HG03159 (cell line): ENCODE measurements around the gene GSTO2.

Experiments
- ATAC-seq: cut with Tn5 transposase; IDR thresholded peaks from one replicate; pipeline ENCODE4 v1.9.1; 2021; ENCODE audit warnings: mild to moderate bottlenecking, moderate library complexity; ENCODE audit not compliant: unreplicated experiment

Gene GSTO2

DNA sequence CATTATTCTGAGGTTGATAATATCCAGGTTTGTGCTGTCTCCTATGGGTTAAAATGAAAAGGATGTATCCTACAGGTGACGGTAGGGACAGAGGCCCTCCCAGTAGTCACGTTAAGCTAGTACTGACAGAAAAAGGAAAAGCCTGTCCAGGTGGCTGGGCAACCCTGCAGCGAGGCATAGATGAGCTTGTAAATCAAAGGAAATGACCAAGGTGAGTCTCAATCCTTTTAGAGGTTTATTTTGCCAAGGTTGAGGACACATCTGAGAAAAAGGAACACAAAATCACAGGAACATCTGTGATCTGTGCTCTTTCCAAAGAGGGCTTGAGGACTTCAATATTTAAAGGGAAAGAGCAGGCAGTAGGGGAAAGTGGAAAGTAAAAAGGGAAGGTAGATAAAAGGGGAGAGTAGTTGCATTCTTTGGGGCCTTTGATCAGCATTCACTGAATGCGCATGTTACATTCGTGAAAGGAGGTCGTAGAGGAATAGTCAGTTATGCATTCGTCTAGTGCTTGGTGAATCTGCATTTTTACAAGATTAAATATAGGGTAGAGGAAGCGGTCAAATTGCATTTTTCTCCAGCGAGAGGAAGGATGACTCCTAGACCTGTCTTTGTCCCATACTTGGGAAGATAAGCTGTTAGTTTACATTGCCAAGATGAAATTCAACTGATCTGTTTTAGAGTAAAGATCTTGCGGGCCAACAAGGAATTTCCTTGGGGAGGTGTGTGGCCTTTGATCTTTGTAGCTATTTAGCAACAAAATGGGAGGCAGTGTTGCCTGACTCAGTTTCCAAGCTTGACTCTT, 15.2 kb upstream of the GSTO2 start:
- ATAC-seq, result no peak

- peak; percentile 69 for ATAC-seq
Measured at GRCh38 chr10:104254493-104255310, 14.3 kb upstream of the GSTO2 start, which contains the start of gene GSTO1. Gene GSTO1, plus strand, starts transcription at chr10:104254892. Its CDS starts 37 bp downstream, at chr10:104254929.

GRCh38 chr10:104255311-104255981, 13.5 kb upstream of the GSTO2 start:
- ATAC-seq, result no peak

GRCh38 chr10:104256335-104256961, 12.5 kb upstream of the GSTO2 start:
- no peak for ATAC-seq

GRCh38 chr10:104257235-104257634, 11.7 kb upstream of the GSTO2 start:
- ATAC-seq, result no peak

GRCh38 chr10:104258209-104258608, 10.8 kb upstream of the GSTO2 start:
- no peak for ATAC-seq

DNA sequence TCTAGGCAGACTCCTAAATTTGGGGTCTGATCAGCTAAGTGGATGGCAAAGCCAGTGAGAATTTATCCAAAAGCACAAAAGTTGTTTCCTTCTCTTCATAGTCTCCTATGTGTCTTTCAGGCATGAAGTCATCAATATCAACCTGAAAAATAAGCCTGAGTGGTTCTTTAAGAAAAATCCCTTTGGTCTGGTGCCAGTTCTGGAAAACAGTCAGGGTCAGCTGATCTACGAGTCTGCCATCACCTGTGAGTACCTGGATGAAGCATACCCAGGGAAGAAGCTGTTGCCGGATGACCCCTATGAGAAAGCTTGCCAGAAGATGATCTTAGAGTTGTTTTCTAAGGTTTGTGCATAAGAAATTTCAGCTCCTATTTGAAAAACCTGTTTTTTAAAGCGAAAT, 9.5 kb upstream of the GSTO2 start:
- ATAC-seq, result no peak

GRCh38 chr10:104259999-104260774, 8.8 kb upstream of the GSTO2 start:
- ATAC-seq, result no peak

DNA sequence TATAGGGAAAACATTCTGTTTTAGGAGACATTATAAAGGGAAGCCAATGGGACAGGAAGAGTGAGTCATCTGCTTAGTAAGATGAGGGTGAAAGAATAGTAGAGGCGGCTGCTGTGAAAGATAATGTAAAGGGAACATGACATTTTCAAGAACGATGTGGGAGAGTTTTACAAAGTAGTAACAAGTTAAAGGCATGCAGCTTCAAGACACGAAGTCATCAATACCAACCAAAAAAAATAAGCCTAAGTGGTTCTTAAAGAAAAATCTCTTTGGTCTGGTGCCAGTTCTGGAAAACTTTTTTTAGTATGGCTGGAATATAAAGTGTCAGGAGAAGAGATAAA, 8.2 kb upstream of the GSTO2 start:
- no peak for ATAC-seq

DNA sequence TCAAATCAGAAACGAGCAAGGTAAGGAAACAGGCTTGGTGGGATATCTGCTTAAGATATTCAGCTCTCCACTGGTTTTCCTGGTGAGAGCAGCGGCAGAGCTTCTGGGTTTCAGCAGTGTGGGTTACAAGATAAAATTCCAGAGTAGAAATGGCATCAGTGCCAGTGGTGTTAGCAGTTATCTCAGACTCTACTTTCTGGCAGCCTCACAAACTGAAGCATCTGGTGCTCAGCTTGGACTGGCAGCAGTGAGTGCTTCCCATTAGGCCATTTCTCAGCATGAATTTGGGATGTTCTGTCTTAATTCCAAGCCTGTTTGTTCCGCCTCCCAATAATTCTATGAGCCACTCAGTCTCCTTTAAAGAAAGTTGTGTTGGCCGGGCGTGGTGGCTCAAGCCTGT, 6.9 kb upstream of the GSTO2 start:
- no peak for ATAC-seq

GRCh38 chr10:104264783-104265182, 4.2 kb upstream of the GSTO2 start:
- ATAC-seq, result no peak

DNA sequence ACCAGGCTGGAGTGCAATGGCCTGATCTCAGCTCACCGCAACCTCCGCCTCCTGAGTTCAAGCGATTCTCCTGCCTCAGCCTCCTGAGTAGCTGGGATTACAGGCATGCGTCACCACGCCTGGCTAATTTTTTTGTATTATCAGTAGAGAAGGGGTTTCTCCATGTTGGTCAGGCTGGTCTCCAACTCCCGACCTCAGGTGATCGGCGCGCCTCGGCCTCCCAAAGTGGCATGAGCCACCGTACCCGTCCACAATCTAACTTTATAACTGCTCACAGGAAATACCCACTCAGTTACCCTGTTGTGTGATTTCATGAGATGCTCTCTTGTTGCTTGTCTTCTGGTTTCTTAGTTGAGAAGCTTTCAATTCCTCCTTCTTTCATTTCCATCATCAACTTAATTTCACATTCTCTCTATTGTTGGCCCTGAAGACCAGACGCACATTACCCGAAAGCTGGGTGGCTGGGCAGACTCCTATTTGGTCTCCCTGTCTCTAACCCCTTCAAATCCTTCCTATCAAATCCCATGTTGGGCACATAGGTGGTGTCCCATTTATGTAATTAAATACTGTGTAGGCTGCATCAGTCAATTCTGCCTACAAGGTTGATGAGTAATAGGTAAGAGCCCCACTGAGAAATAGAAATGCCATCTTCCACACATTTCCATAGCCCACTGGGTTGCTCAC, 1.1 kb upstream of the GSTO2 start:
- ATAC-seq, result no peak

GRCh38 chr10:104268405-104268712, 625 bp upstream of the GSTO2 start:
- no peak for ATAC-seq

DNA sequence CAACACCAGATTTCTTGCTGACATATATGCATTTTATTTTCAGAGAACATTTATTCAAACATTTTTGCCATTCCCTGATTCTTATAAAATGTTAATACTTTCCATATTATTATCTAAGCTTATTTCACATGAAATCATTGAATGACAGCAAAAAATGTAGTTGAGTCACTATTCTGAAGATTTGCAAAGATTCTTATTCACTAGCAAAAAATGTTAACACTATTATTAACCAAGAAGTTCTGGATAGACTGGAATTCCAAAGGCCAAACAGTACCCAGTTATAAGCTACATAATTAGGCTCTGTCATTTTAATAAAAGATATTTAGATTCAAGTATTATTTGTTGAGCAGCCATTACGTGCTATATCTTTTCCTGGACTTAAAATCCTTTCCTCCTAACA, 4.3 kb downstream of the GSTO2 start:
- no peak for ATAC-seq

- ATAC-seq, result no peak
Measured at GRCh38 chr10:104273899-104274575, 5.1 kb downstream of the GSTO2 start.

DNA sequence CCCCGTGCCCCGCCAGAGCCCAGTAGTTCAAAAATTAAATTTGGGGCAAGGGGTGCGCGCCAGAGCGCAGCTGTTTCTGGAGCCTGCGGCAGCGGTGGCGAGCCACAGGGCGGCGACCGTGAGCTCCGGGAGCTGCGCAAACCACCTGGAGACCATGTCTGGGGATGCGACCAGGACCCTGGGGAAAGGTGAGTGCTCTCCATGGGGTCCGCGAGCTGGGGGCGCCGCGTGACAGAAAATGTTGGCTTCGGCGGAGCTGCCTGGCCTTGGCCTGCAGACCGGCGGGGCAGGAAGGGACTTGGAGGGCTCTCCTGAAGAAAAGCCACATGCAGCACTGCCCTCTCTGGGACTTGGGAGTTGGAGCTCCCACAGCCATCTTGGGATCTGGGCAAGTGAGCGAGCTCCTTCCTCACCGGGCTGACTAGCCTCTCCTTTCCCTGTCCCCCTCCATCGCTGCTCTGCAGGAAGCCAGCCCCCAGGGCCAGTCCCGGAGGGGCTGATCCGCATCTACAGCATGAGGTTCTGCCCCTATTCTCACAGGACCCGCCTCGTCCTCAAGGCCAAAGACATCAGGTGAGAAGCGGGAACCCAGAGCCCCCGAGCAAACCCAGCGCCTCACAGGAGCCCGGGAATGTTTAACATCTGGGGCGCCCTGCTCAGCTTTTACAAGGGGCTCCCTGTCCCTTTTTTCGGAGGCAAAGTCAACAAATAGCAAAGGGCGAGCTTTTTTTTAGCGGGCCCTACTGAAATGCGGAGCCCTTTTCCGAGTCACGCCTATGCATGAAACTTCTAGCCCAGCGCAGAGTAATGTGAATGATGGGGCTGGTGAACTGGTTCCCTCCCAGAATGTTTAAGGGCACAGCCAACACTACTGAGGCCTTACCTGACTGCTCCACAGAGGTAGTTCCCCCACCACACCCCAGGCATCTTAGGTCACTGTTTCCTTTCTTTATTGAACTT, 6.1 kb downstream of the GSTO2 start:
- ATAC-seq, result peak; percentile 84

- ATAC-seq, result no peak
Measured at GRCh38 chr10:104276192-104276591, 7.2 kb downstream of the GSTO2 start.

GRCh38 chr10:104277785-104278184, 8.8 kb downstream of the GSTO2 start:
- ATAC-seq, result no peak
